Liver (tissue), 9 donors: Measurements from ENCODE around the gene INPP5K. TPM values are rescaled to one million over a fixed set of nuclear protein-coding genes. Genes with fewer than 3 reads are reported as not detected.

Experiments used
- DNase-seq: peaks from one replicate; pipeline ENCODE4 v3.0.0-alpha.2; 2017; ENCODE audit warnings: low spot score
- H3K27ac ChIP-seq, 2 donors: one replicate each; pipeline ENCODE4 v1.7.0; 2013; ENCODE audit warnings: inconsistent platforms in 2 of 2, low read length in 2 of 2, control low read depth in 1 of 2, low read depth in 1 of 2, mild to moderate bottlenecking in 1 of 2
- H3K27me3 ChIP-seq, 4 donors: one replicate each; pipeline versions ENCODE4 v1.6.1 to v1.7.0; 2013; ENCODE audit warnings: low read length in 3 of 4, inconsistent platforms in 1 of 4, mild to moderate bottlenecking in 1 of 4, moderate library complexity in 1 of 4; ENCODE audit not compliant: control insufficient read depth in 4 of 4, insufficient read depth in 4 of 4
- H3K36me3 ChIP-seq, 4 donors: one replicate each; pipeline versions ENCODE4 v1.6.1 to v1.7.0; 2013; ENCODE audit warnings: low read length in 3 of 4, mild to moderate bottlenecking in 3 of 4, low read depth in 1 of 4, moderate library complexity in 1 of 4; ENCODE audit not compliant: control insufficient read depth in 4 of 4, insufficient read depth in 3 of 4
- H3K4me1 ChIP-seq, 4 donors: one replicate each; pipeline versions ENCODE4 v1.6.1 to v1.7.0; 2013; ENCODE audit warnings: low read length in 3 of 4, mild to moderate bottlenecking in 3 of 4, moderate library complexity in 1 of 4; ENCODE audit not compliant: control insufficient read depth in 4 of 4, insufficient read depth in 4 of 4
- H3K4me3 ChIP-seq, 3 donors: one replicate each; pipeline versions ENCODE4 v1.6.1 to v1.7.0; 2013; ENCODE audit warnings: low read length in 3 of 3, control low read depth in 1 of 3, low read depth in 1 of 3, mild to moderate bottlenecking in 1 of 3
- H3K9ac ChIP-seq, 2 donors: one replicate each; pipeline ENCODE4 v1.7.0; 2013; ENCODE audit warnings: low read length in 2 of 2, mild to moderate bottlenecking in 2 of 2, moderate library complexity in 2 of 2, control low read depth in 1 of 2, low read depth in 1 of 2
- H3K9me3 ChIP-seq, 4 donors: one replicate each; pipeline versions ENCODE4 v1.6.1 to v1.7.0; 2013; ENCODE audit warnings: low read length in 3 of 4; ENCODE audit not compliant: control insufficient read depth in 4 of 4
- CTCF ChIP-seq: fragments of 150-350 bp; IDR thresholded peaks from 2 replicates; pipeline ENCODE4 v1.5.1; 2017; ENCODE audit warnings: improper control_type of control experiment, low read depth, low read length; ENCODE audit not compliant: missing input control
- EGR1 ChIP-seq, 2 donors: IDR thresholded peaks; 2 replicates each; pipeline ENCODE4 v1.6.1; 2016 to 2018; ENCODE audit warnings: antibody characterized with exemption in 2 of 2, low read depth in 2 of 2
- GABPA ChIP-seq, 2 donors: IDR thresholded peaks in 1 of 2; conservative IDR thresholded peaks in 1 of 2; 2 replicates each; pipeline ENCODE4 v1.6.1; 2016; ENCODE audit warnings: antibody characterized with exemption in 2 of 2, mild to moderate bottlenecking in 1 of 2, moderate library complexity in 1 of 2
- HNF4A ChIP-seq, 2 donors: conservative IDR thresholded peaks; 2 replicates each; pipeline ENCODE4 v1.6.1; 2016; ENCODE audit warnings: antibody characterized with exemption in 2 of 2, mild to moderate bottlenecking in 2 of 2
- HNF4G ChIP-seq: IDR thresholded peaks from 2 replicates; pipeline ENCODE4 v1.6.1; 2016; ENCODE audit warnings: antibody characterized with exemption
- RAD21 ChIP-seq, 2 donors: IDR thresholded peaks; 2 replicates each; pipeline ENCODE4 v1.6.1; 2016; ENCODE audit warnings: antibody characterized with exemption in 2 of 2, mild to moderate bottlenecking in 2 of 2
- RXRA ChIP-seq, 2 donors: IDR thresholded peaks; 2 replicates each; pipeline ENCODE4 v1.6.1; 2017 to 2018; ENCODE audit warnings: antibody characterized with exemption in 2 of 2, mild to moderate bottlenecking in 1 of 2
- SP1 ChIP-seq: IDR thresholded peaks from 2 replicates; pipeline ENCODE4 v1.6.1; 2018; ENCODE audit warnings: antibody characterized with exemption, mild to moderate bottlenecking
- TAF1 ChIP-seq: conservative IDR thresholded peaks from 2 replicates; pipeline ENCODE4 v1.6.1; 2016; ENCODE audit warnings: antibody characterized with exemption, mild to moderate bottlenecking
- YY1 ChIP-seq: IDR thresholded peaks from 2 replicates; pipeline ENCODE4 v1.6.1; 2016; ENCODE audit warnings: antibody characterized with exemption, mild to moderate bottlenecking
- WGBS: extraction: QIAGEN DNeasy Blood & Tissue Kit; methylation state at CpG from one replicate; pipeline ENCODE4 v1.1.7; 2013; 5-methylcytosine and 5-hydroxymethylcytosine counted together
- polyA plus RNA-seq, 2 donors: library from polyadenylated mRNA; stranded (reverse) in 1 of 2; unstranded in 1 of 2; fragments of 200-250 nt in 1 of 2; fragments of >200 nt in 1 of 2; fragmentation: Nextera tagmentation in 1 of 2; extraction: Ambion mirVana in 1 of 2; gene quantifications; one replicate each; pipeline versions ENCODE4 v1.2.1 to v1.2.3, GENCODE V29; 2013 to 2015
- total RNA-seq, 2 donors: library from RNA; depleted of rRNA; stranded (reverse); fragments of >200 nt; gene quantifications; one replicate each; pipeline ENCODE4 v1.2.3, GENCODE V29; 2014
- donor health status: healthy.
- donor health status: healthy.
- donor health status: healthy.
- donor health status: healthy.
- donor health status: healthy.

Gene INPP5K
- total and polyA plus RNA-seq, 4 donors = 9.9 to 47.1 (median 15.9) TPM

- DNase-seq = no peak
- TF ChIP-seq TAF1 (no peak), YY1 (no peak), HNF4G (no peak), CTCF (no peak), RXRA (IDR thresholded peaks at IDR 0.05) (no peak)
- Histone ChIP-seq H3K27me3 (no peaks in the 10 kb centered on the region), H3K27ac (peak within 1 kb of the TSS; percentile 54 to 63), H3K9ac (no peak within 1 kb of the TSS), H3K36me3 (peaks cover 1 to 25% (median 13%) of the 10 kb centered on the region in 4 donors), H3K4me1 (peaks cover 10 to 45% (median 29%) of the 10 kb centered on the region in 4 donors), H3K4me3 (peak within 1 kb of the TSS in 2 of 3 donors; percentile 51 to 94), H3K9me3 (no peaks in the 10 kb centered on the region)
- 72% methylated on average over 35 of the region's 35 CpGs for WGBS
These were observed 23.9 kb downstream of the INPP5K start, which contains the start of gene MYO1C for GRCh38 chr17:1492249-1493206. Gene MYO1C, minus strand, starts transcription at chr17:1492686. Its CDS starts 199 bp downstream, at chr17:1492487.

- Histone ChIP-seq H3K27ac (peak overlapping the region; percentile 76 to 83), H3K36me3 (peaks cover 1 to 20% (median 10%) of the 10 kb centered on the region in 4 donors), H3K9me3 (no peaks in the 10 kb centered on the region), H3K4me1 (peaks cover 14 to 52% (median 29%) of the 10 kb centered on the region in 4 donors), H3K27me3 (no peaks in the 10 kb centered on the region), H3K9ac (peak overlapping the region in 1 of 2 donors; percentile 28), H3K4me3 (peak overlapping the region; percentile 80 to 94 (median 85))
- TF ChIP-seq RXRA (IDR thresholded peaks at IDR 0.05) (no peak), HNF4A (conservative IDR thresholded peaks at IDR 0.05) (no peak), EGR1 (IDR thresholded peaks at IDR 0.05; ENCODE audit: low read depth in 2 of 2) (no peak), RAD21 (IDR thresholded peaks at IDR 0.05) (no peak)
- DNase-seq = peak; percentile 61
- WGBS = 3% methylated on average over 94 of the region's 94 CpGs
These were observed 24.8 kb downstream of the INPP5K start for GRCh38 chr17:1491443-1492248.

- H3K27ac ChIP-seq = peak overlapping the region; percentile 76 to 83
- no peaks in the 10 kb centered on the region for H3K9me3 ChIP-seq
- H3K9ac ChIP-seq = peak overlapping the region; percentile 28 to 65
- H3K27me3 ChIP-seq = no peaks in the 10 kb centered on the region
- WGBS = 2% methylated on average over 52 of the region's 52 CpGs
- peaks cover 14 to 58% (median 29%) of the 10 kb centered on the region in 4 donors for H3K4me1 ChIP-seq
- DNase-seq = peak; percentile 64
- peak overlapping the region; percentile 80 to 94 (median 85) for H3K4me3 ChIP-seq
- TF ChIP-seq RAD21 (IDR thresholded peaks at IDR 0.05) (peak in 1 of 2 donors; percentile 23), GABPA (IDR thresholded peaks at IDR 0.05 in 1 of 2, conservative IDR thresholded peaks at IDR 0.05 in 1 of 2) (peak in 1 of 2 donors; percentile 22), SP1 (no peak)
- peaks cover 1 to 12% (median 6%) of the 10 kb centered on the region in 4 donors for H3K36me3 ChIP-seq
These were observed 25.6 kb downstream of the INPP5K start for GRCh38 chr17:1490643-1491442.
